Endothelial cell (in vitro differentiated cells): Measurements from ENCODE around the gene MOBP. TPM values are rescaled to one million over a fixed set of nuclear protein-coding genes. Genes with fewer than 3 reads are reported as not detected.

ENCODE experiments used
- DNase-seq: peaks from one replicate; pipeline ENCODE4 v3.0.0; 2021; ENCODE audit warnings: low spot score
- H3K27ac Mint-ChIP-seq: one replicate; pipeline ENCODE4 v1.8.0; 2021; ENCODE audit warnings: mixed read lengths, inconsistent platforms; ENCODE audit not compliant: unreplicated experiment
- H3K27me3 Mint-ChIP-seq: one replicate; pipeline ENCODE4 v1.8.0; 2021; ENCODE audit warnings: mild to moderate bottlenecking, moderate library complexity, mixed read lengths, inconsistent platforms; ENCODE audit not compliant: unreplicated experiment
- H3K36me3 Mint-ChIP-seq: one replicate; pipeline ENCODE4 v1.8.0; 2021; ENCODE audit warnings: mild to moderate bottlenecking, low read depth, mixed read lengths, inconsistent platforms; ENCODE audit not compliant: unreplicated experiment
- H3K4me1 Mint-ChIP-seq: one replicate; pipeline ENCODE4 v1.8.0; 2021; ENCODE audit warnings: mild to moderate bottlenecking, mixed read lengths, inconsistent platforms; ENCODE audit not compliant: unreplicated experiment
- H3K4me3 Mint-ChIP-seq: one replicate; pipeline ENCODE4 v1.8.0; 2021; ENCODE audit warnings: mild to moderate bottlenecking, mixed read lengths, inconsistent platforms; ENCODE audit not compliant: unreplicated experiment
- H3K9me3 Mint-ChIP-seq: one replicate; pipeline ENCODE4 v1.8.0; 2021; ENCODE audit warnings: mixed read lengths, inconsistent platforms; ENCODE audit not compliant: unreplicated experiment
- total RNA-seq: library from RNA; stranded (reverse); fragmentation: NEBNext Ultra II Directional; extraction: Animal tissue kit (Norgen Biotek cat#: 25700); gene quantifications from one replicate; pipeline ENCODE4 v1.2.1, GENCODE V29; 2021; ENCODE audit not compliant: unreplicated experiment
- TF ChIP-seq, protein P1 (sequence below): fragments of 200-600 bp; sonication (generic); IDR thresholded peaks from one replicate; pipeline ENCODE4 v1.5.0; 2021; ENCODE audit warnings: antibody characterized with exemption; ENCODE audit not compliant: unreplicated experiment

The MOBP gene
- total RNA-seq, 1 donor from 2014 or later, result not detected

DNA sequence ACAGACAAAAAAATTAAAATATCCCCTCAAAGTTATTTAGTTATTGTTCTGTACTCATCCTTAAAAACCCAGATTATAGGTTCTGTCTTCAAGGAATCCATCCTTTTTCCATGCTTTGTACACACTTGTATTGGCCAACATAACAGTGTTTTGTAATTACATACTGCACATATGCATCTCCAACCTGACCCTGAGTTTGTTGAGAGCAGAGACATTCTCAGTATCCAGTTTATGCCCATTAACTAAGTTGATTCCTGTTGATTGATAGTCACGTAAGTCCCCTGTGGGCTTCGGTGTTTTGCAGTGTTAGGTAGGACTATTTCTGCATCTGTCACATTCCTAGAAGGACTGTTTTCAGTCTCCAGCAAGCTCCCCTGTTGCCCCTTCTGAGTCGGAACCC, 33.6 kb downstream of the MOBP start:
- Mint-ChIP-seq H3K4me1 (no peaks in the 10 kb centered on the region), H3K36me3 (no peaks in the 10 kb centered on the region), H3K4me3 (no peak overlapping the region), H3K27me3 (no peaks in the 10 kb centered on the region), H3K27ac (no peak overlapping the region), H3K9me3 (no peaks in the 10 kb centered on the region)
- DNase-seq, result no peak
- TF ChIP-seq, protein P1, sequence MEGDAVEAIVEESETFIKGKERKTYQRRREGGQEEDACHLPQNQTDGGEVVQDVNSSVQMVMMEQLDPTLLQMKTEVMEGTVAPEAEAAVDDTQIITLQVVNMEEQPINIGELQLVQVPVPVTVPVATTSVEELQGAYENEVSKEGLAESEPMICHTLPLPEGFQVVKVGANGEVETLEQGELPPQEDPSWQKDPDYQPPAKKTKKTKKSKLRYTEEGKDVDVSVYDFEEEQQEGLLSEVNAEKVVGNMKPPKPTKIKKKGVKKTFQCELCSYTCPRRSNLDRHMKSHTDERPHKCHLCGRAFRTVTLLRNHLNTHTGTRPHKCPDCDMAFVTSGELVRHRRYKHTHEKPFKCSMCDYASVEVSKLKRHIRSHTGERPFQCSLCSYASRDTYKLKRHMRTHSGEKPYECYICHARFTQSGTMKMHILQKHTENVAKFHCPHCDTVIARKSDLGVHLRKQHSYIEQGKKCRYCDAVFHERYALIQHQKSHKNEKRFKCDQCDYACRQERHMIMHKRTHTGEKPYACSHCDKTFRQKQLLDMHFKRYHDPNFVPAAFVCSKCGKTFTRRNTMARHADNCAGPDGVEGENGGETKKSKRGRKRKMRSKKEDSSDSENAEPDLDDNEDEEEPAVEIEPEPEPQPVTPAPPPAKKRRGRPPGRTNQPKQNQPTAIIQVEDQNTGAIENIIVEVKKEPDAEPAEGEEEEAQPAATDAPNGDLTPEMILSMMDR, result no peak

DNA sequence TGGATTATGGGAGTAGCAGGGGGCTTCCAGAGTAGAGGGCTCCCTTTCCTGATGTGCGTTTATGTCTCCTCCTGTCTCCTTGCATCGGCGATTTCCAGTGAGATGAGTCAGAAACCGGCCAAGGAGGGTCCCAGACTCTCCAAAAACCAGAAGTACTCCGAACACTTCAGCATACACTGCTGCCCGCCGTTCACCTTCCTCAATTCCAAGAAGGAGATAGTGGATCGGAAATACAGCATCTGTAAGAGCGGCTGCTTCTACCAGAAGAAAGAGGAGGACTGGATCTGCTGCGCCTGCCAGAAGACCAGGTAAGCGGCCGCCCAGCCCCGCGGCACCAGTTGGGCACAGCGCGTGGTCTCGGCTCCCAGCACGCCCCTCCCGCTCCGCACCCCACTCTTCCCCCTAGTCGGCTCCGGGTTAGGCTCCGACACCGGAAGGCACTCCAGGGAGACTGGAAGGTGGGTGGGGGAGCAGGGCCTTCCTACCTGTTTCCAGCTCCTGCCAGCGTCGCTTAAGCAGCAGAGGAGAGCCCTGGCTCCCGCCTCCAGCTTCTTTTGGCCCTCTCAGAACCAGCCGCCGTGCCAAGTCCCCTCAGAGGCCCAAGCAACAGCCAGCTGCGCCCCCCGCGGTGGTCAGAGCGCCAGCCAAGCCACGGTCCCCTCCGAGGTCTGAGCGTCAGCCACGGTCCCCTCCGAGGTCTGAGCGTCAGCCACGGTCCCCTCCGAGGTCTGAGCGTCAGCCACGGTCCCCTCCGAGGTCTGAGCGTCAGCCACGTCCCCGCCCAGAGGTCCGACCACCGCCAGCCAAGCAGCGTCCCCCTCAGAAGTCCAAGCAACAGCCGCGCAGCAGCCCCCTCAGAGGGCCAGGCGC, 34.7 kb downstream of the MOBP start:
- no peaks in the 10 kb centered on the region for H3K4me1 Mint-ChIP-seq
- TF ChIP-seq, protein P1, result no peak
- no peak overlapping the region for H3K4me3 Mint-ChIP-seq
- no peak overlapping the region for H3K27ac Mint-ChIP-seq
- no peaks in the 10 kb centered on the region for H3K9me3 Mint-ChIP-seq
- H3K27me3 Mint-ChIP-seq, result no peaks in the 10 kb centered on the region
- H3K36me3 Mint-ChIP-seq, result no peaks in the 10 kb centered on the region
- DNase-seq, result no peak

DNA sequence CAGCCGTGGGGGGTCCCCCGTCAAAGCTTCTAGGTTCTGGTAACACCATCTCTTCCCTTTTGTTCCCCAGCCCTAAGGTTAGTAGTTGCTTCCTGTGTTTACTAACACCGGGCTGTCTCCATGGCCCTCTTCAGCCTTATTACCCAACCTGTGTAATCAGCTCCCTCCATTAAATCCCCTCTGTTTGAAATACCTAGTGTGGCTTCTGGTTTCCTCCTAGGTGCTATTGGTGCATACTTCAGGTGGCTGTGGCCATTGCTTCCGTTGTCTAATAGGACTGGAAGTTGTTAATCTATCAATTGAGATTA, 35.3 kb downstream of the MOBP start:
- H3K27ac Mint-ChIP-seq, result no peak overlapping the region
- no peaks in the 10 kb centered on the region for H3K4me1 Mint-ChIP-seq
- no peaks in the 10 kb centered on the region for H3K9me3 Mint-ChIP-seq
- TF ChIP-seq, protein P1, result no peak
- H3K36me3 Mint-ChIP-seq, result no peaks in the 10 kb centered on the region
- H3K4me3 Mint-ChIP-seq, result no peak overlapping the region
- DNase-seq, result no peak
- H3K27me3 Mint-ChIP-seq, result no peaks in the 10 kb centered on the region

DNA sequence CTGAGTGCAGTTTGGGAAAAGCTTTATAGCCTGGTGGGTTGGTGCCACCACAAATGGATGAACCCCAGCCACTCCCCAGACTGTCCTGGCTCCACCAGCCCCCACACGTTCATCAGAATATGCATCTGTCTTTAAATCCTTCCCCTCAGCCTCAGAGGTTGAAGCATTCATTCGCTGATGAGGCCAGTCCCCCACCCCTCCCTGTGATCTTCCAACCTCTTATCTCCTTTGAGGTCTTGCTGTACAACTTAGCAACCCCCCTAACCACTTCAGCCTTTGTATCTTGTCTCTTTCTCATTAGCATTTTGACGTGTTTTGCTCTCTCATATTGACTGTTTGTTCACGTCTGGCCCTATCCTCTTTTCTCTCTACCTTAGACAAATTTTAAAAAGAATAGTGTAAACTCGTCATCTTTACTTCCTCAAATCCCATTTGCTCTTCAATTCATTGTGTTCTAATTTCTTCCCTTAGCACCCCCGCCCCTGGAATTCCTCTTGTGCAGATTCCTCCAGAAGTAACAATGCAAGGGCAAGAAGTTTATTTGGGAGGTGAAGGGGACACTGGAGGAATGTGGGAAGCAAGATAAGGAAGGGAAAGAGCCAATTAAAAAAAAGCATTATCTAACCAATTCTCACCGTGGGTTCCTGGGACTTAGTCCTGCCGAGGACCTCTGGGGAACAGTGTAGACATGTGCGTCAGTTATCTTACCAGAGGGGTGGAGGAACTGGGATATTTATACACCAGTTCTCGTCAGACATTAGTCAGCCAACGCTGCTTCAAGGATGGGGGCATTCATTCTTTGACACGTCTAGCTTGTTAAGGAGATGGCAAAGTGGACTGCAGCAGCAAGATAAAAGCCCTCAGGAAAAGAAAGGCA, 38.6 kb downstream of the MOBP start:
- Mint-ChIP-seq H3K36me3 (no peaks in the 10 kb centered on the region), H3K4me1 (no peaks in the 10 kb centered on the region), H3K4me3 (no peak overlapping the region), H3K27ac (no peak overlapping the region), H3K9me3 (no peaks in the 10 kb centered on the region), H3K27me3 (no peaks in the 10 kb centered on the region)
- DNase-seq, result no peak
- TF ChIP-seq, protein P1, result no peak

DNA sequence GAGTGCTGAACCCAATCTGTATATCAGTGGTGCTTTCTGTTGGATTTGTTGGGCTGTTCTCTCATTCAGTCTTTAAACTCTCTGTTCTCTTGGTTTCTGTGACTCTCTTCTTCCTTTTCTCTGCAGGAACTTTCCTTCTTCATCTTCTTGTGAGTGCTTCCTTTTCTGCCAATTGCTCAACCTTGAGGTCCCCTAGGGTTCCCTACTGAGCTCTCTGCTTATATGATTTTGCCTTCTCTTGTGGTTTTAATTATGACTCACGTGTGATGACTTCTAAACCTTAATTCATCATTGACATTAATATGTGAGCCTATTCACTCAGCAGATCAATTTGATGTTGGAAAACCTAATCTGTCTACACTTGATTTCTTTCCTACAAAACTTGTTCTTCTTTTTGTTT, 39.4 kb downstream of the MOBP start:
- no peak overlapping the region for H3K4me3 Mint-ChIP-seq
- no peaks in the 10 kb centered on the region for H3K9me3 Mint-ChIP-seq
- no peaks in the 10 kb centered on the region for H3K4me1 Mint-ChIP-seq
- no peaks in the 10 kb centered on the region for H3K36me3 Mint-ChIP-seq
- no peak overlapping the region for H3K27ac Mint-ChIP-seq
- TF ChIP-seq, protein P1, result no peak
- no peak for DNase-seq
- H3K27me3 Mint-ChIP-seq, result no peaks in the 10 kb centered on the region
